Measurements from ENCODE around the gene ARHGEF28.

ARHGEF28 gene

DNA sequence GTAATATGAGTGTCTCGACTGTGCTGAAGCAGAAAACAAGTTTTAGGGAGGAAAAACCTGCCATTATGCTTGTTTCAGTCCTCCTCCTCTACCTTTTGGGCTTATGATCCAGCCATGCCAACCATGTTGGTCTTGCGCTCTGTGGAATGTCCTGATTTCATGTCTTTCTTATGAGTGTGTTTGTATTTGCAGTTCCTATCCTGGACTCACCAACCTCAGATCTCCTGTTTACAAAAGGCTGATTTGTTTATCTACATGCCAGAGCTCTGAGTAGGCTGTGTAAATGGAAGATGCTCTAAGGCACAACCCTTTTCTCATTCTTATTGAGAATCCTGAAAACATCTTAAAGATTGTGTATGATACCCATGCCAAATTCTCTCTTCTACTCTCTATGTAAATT is 138.6 kb downstream of the ARHGEF28 start:
- TF ChIP-seq, protein P1, sequence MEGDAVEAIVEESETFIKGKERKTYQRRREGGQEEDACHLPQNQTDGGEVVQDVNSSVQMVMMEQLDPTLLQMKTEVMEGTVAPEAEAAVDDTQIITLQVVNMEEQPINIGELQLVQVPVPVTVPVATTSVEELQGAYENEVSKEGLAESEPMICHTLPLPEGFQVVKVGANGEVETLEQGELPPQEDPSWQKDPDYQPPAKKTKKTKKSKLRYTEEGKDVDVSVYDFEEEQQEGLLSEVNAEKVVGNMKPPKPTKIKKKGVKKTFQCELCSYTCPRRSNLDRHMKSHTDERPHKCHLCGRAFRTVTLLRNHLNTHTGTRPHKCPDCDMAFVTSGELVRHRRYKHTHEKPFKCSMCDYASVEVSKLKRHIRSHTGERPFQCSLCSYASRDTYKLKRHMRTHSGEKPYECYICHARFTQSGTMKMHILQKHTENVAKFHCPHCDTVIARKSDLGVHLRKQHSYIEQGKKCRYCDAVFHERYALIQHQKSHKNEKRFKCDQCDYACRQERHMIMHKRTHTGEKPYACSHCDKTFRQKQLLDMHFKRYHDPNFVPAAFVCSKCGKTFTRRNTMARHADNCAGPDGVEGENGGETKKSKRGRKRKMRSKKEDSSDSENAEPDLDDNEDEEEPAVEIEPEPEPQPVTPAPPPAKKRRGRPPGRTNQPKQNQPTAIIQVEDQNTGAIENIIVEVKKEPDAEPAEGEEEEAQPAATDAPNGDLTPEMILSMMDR (IDR thresholded peaks at IDR 0.05; ENCODE audit: low read length), result no peak
- TF ChIP-seq EZH2phosphoT487 (IDR thresholded peaks at IDR 0.05; ENCODE audit: low read length) (no peak), EZH2 (optimal IDR thresholded peaks at IDR 0.05; ENCODE audit: low read depth, low read length) (no peak)
- DNase-seq, result no peak
- no peaks in the 10 kb centered on the region for H3F3A ChIP-seq (ENCODE audit: insufficient read depth, low read length)
- H3K27me3 ChIP-seq (replicated peaks; ENCODE audit: insufficient read depth, low read length), result no peaks in the 10 kb centered on the region
- H3K4me1 ChIP-seq (ENCODE audit: low read length), result no peaks in the 10 kb centered on the region
- no peaks in the 10 kb centered on the region for H4K20me1 ChIP-seq (ENCODE audit: insufficient read depth, low read length)
- H3K36me3 ChIP-seq (replicated peaks; ENCODE audit: insufficient read depth, low read length), result no peaks in the 10 kb centered on the region
- no peak overlapping the region for H3K4me3 ChIP-seq (ENCODE audit: low read length)
- no peaks in the 10 kb centered on the region for H3K9me2 ChIP-seq (replicated peaks; ENCODE audit: insufficient read depth, low read length)
- no peak overlapping the region for H3K4me2 ChIP-seq (ENCODE audit: low read depth, low read length)
- no peak overlapping the region for H2AFZ ChIP-seq (ENCODE audit: low read length)
- no peak overlapping the region for H3K27ac ChIP-seq (ENCODE audit: low read length)
- H3K9me3 ChIP-seq (replicated peaks; ENCODE audit: insufficient read depth, low read length), result no peaks in the 10 kb centered on the region
- H3K9ac ChIP-seq (ENCODE audit: low read length), result no peak overlapping the region
- no peaks in the 10 kb centered on the region for H3K79me2 ChIP-seq (ENCODE audit: low read length)

DNA sequence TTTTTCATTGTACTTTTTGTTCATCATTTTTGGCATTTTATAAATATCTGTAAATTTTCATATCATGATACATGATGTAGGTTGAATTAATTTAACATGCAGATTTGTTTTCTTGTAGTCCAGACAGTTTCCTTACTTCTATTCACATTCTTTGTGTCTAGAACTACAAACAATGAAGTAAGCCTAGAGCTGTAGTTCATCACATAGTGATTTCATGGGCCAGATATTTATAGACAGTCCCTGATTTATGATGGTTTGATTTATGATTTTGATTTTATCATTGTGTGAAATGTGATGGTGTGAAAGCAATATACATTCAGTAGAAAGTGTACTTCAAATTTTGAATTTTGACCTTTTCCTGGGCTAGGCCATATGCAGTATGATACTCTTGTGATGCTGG is 139.0 kb downstream of the ARHGEF28 start:
- H3K79me2 ChIP-seq (ENCODE audit: low read length), result no peaks in the 10 kb centered on the region
- no peak overlapping the region for H3K27ac ChIP-seq (ENCODE audit: low read length)
- H3K4me1 ChIP-seq (ENCODE audit: low read length), result no peaks in the 10 kb centered on the region
- no peaks in the 10 kb centered on the region for H3F3A ChIP-seq (ENCODE audit: insufficient read depth, low read length)
- H3K9me2 ChIP-seq (replicated peaks; ENCODE audit: insufficient read depth, low read length), result no peaks in the 10 kb centered on the region
- H3K9me3 ChIP-seq (replicated peaks; ENCODE audit: insufficient read depth, low read length), result no peaks in the 10 kb centered on the region
- H3K4me3 ChIP-seq (ENCODE audit: low read length), result no peak overlapping the region
- no peaks in the 10 kb centered on the region for H3K27me3 ChIP-seq (replicated peaks; ENCODE audit: insufficient read depth, low read length)
- no peak overlapping the region for H3K9ac ChIP-seq (ENCODE audit: low read length)
- H3K36me3 ChIP-seq (replicated peaks; ENCODE audit: insufficient read depth, low read length), result no peaks in the 10 kb centered on the region
- DNase-seq, result no peak
- TF ChIP-seq, protein P1 (IDR thresholded peaks at IDR 0.05; ENCODE audit: low read length), result no peak
- no peak overlapping the region for H3K4me2 ChIP-seq (ENCODE audit: low read depth, low read length)
- H2AFZ ChIP-seq (ENCODE audit: low read length), result no peak overlapping the region
- no peaks in the 10 kb centered on the region for H4K20me1 ChIP-seq (ENCODE audit: insufficient read depth, low read length)

DNA sequence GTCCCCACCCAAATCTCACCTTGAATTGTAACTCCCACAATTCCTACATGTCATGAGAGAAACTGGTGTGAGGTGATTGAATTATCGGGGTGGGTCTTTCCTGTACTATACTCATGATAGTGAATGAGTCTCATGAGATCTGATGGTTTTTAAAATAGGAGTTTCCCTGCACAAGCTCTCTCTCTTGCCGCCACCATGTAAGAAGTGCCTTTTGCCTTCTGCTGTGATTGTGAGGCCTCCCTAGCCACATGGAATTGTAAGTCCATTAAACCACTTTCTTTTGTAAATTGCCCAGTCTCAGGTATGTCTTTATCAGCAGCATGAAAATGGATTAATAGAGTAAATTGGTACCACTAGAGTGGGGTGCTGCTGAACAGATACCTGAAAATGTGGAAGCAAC is 140.9 kb downstream of the ARHGEF28 start:
- Histone ChIP-seq H3K4me1 (ENCODE audit: low read length) (no peaks in the 10 kb centered on the region), H3K9ac (ENCODE audit: low read length) (no peak overlapping the region), H3K27me3 (replicated peaks; ENCODE audit: insufficient read depth, low read length) (no peaks in the 10 kb centered on the region), H4K20me1 (ENCODE audit: insufficient read depth, low read length) (no peaks in the 10 kb centered on the region), H3K36me3 (replicated peaks; ENCODE audit: insufficient read depth, low read length) (no peaks in the 10 kb centered on the region), H3K4me2 (ENCODE audit: low read depth, low read length) (no peak overlapping the region), H3K79me2 (ENCODE audit: low read length) (no peaks in the 10 kb centered on the region), H2AFZ (ENCODE audit: low read length) (no peak overlapping the region), H3K4me3 (ENCODE audit: low read length) (no peak overlapping the region), H3K27ac (ENCODE audit: low read length) (no peak overlapping the region), H3K9me3 (replicated peaks; ENCODE audit: insufficient read depth, low read length) (no peaks in the 10 kb centered on the region), H3K9me2 (replicated peaks; ENCODE audit: insufficient read depth, low read length) (no peaks in the 10 kb centered on the region), H3F3A (ENCODE audit: insufficient read depth, low read length) (no peaks in the 10 kb centered on the region)
- DNase-seq, result no peak
- TF ChIP-seq EZH2phosphoT487 (IDR thresholded peaks at IDR 0.05; ENCODE audit: low read length), result no peak
- TF ChIP-seq EZH2 (optimal IDR thresholded peaks at IDR 0.05; ENCODE audit: low read depth, low read length), result no peak
- TF ChIP-seq, protein P1 (IDR thresholded peaks at IDR 0.05; ENCODE audit: low read length), result no peak
